ENCODE measurements around the gene ANKRD34A. TPM values are rescaled to one million over a fixed set of nuclear protein-coding genes. Genes with fewer than 3 reads are reported as not detected.

The ANKRD34A gene
- total and polyA plus RNA-seq, 2 of the 4 experiments (the other 2 are of a cell fraction), result 0.90 to 1.9 TPM

DNA sequence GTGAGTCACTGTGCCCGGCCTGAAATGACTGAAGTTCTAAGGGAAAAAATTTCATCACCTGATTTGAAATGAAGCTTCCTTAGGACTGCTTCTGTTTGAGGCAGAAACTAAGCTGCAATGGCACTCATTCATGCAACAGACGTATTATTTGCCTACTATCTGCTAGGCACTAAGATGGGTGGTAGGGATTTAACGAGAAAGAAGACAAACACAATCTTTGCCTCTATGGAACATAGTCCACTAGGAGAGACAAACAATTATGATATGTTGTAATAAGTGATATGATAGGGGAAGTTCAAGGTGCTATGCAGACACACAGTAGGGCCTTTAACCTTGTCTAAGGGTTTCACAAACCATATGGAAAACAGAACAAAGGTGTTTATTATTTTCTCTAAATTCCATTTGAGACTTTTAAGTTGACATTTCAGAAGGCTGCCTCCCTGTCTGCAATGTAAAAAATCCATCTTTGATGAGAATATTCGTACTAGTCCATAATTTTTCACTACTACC, 17.8 kb downstream of the ANKRD34A start:
- H2AFZ ChIP-seq (replicated peaks; ENCODE audit: low read length, poor library complexity), result no peak overlapping the region
- no peak overlapping the region for H2BK5ac ChIP-seq (ENCODE audit: low read depth, low read length, poor library complexity, severe bottlenecking)
- no peak overlapping the region for H2BK15ac ChIP-seq (ENCODE audit: low read depth, low read length)
- ATAC-seq (ENCODE audit: low read depth) (no peak), DNase-seq (no peak)
- intact Hi-C loops (cut with micrococcal nuclease) (no loop called here), dilution Hi-C loops (cut with HindIII; ENCODE audit: low sequenced_read_pairs, unreplicated experiment) (no loop called here), in situ Hi-C loops (cut with MboI; ENCODE audit: low sequenced_read_pairs) (no loop called here)
- H3K4me3 ChIP-seq (ENCODE audit: insufficient read depth, low read depth, low read length), result no peak overlapping the region
- no peak for TF ChIP-seq MAFK (IDR thresholded peaks at IDR 0.05; ENCODE audit: low read depth, low read length)
- TF ChIP-seq POLR2A (IDR thresholded peaks at IDR 0.05; ENCODE audit: low read depth, low read length), result no peak
- no peak for TF ChIP-seq USF2 (IDR thresholded peaks at IDR 0.05; ENCODE audit: low read depth, low read length)
- TF ChIP-seq CHD1 (IDR thresholded peaks at IDR 0.05; ENCODE audit: low read depth, low read length), result no peak
- TF ChIP-seq RCOR1 (IDR thresholded peaks at IDR 0.05; ENCODE audit: insufficient replicate concordance, low read length), result no peak
- TF ChIP-seq MXI1 (IDR thresholded peaks at IDR 0.05; ENCODE audit: borderline replicate concordance, low read depth, low read length), result no peak
- TF ChIP-seq RAD21 (IDR thresholded peaks at IDR 0.05; ENCODE audit: low read length), result no peak
- TF ChIP-seq NFE2L2 (IDR thresholded peaks at IDR 0.05; ENCODE audit: low read depth, low read length), result no peak
- TF ChIP-seq BHLHE40 (IDR thresholded peaks at IDR 0.05; ENCODE audit: low read depth, low read length), result no peak
- TF ChIP-seq SMC3 (IDR thresholded peaks at IDR 0.05; ENCODE audit: low read depth, low read length), result no peak
- TF ChIP-seq, protein P1, sequence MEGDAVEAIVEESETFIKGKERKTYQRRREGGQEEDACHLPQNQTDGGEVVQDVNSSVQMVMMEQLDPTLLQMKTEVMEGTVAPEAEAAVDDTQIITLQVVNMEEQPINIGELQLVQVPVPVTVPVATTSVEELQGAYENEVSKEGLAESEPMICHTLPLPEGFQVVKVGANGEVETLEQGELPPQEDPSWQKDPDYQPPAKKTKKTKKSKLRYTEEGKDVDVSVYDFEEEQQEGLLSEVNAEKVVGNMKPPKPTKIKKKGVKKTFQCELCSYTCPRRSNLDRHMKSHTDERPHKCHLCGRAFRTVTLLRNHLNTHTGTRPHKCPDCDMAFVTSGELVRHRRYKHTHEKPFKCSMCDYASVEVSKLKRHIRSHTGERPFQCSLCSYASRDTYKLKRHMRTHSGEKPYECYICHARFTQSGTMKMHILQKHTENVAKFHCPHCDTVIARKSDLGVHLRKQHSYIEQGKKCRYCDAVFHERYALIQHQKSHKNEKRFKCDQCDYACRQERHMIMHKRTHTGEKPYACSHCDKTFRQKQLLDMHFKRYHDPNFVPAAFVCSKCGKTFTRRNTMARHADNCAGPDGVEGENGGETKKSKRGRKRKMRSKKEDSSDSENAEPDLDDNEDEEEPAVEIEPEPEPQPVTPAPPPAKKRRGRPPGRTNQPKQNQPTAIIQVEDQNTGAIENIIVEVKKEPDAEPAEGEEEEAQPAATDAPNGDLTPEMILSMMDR (conservative IDR thresholded peaks at IDR 0.05; ENCODE audit: low read depth, low read length), result no peak
- TF ChIP-seq CEBPB (IDR thresholded peaks at IDR 0.05; ENCODE audit: low read depth, low read length), result no peak
- TF ChIP-seq MAZ (IDR thresholded peaks at IDR 0.05; ENCODE audit: borderline replicate concordance, low read depth, low read length), result no peak
- no peak for TF ChIP-seq RFX5 (IDR thresholded peaks at IDR 0.05; ENCODE audit: low read depth, low read length)
- TF ChIP-seq, protein P2, sequence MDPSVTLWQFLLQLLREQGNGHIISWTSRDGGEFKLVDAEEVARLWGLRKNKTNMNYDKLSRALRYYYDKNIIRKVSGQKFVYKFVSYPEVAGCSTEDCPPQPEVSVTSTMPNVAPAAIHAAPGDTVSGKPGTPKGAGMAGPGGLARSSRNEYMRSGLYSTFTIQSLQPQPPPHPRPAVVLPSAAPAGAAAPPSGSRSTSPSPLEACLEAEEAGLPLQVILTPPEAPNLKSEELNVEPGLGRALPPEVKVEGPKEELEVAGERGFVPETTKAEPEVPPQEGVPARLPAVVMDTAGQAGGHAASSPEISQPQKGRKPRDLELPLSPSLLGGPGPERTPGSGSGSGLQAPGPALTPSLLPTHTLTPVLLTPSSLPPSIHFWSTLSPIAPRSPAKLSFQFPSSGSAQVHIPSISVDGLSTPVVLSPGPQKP (IDR thresholded peaks at IDR 0.05; ENCODE audit: borderline replicate concordance, low read depth, low read length), result no peak
- no peak overlapping the region for H3K23ac ChIP-seq (ENCODE audit: low read depth, low read length)
- peaks cover 7% of the 10 kb centered on the region; the same call in 1 of the 2 replicates for H4K20me1 ChIP-seq (ENCODE audit: insufficient read depth, low read length)
- H3K9me1 ChIP-seq (ENCODE audit: insufficient read depth, low read length), result peaks cover 7% of the 10 kb centered on the region
- H3K27ac ChIP-seq (ENCODE audit: insufficient read depth, low read length), result no peak overlapping the region
- H3K14ac ChIP-seq (replicated peaks; ENCODE audit: low read depth, low read length), result no peak overlapping the region
- H4K91ac ChIP-seq (ENCODE audit: insufficient read depth, low read depth, low read length), result no peak overlapping the region
- H2AK5ac ChIP-seq (ENCODE audit: low read depth, low read length), result no peak overlapping the region
- peaks cover 17% of the 10 kb centered on the region for H3K36me3 ChIP-seq (ENCODE audit: control insufficient read depth, insufficient read depth, low read length)
- H2AK9ac ChIP-seq (replicated peaks; ENCODE audit: low read depth, low read length, poor library complexity), result no peak overlapping the region
- H3K27me3 ChIP-seq (ENCODE audit: control insufficient read depth, insufficient read depth, low read length), result no peaks in the 10 kb centered on the region
- H2BK20ac ChIP-seq (ENCODE audit: low read depth, low read length), result no peak overlapping the region
- ChIA-PET CTCF (no interaction called here), POLR2A (ENCODE audit: unreplicated experiment) (no interaction called here)
- H3K79me1 ChIP-seq (ENCODE audit: low read depth in 1 of 2, low read length in 2 of 2), result peaks cover 36 to 53% of the 10 kb centered on the region in 2 experiments
- H3K4me1 ChIP-seq (ENCODE audit: control insufficient read depth, insufficient read depth, low read length), result no peaks in the 10 kb centered on the region
- no peak overlapping the region for H3K56ac ChIP-seq (ENCODE audit: extremely low read depth, insufficient read depth, low read length)
- no peaks in the 10 kb centered on the region for H3K9me3 ChIP-seq (ENCODE audit: control insufficient read depth, insufficient read depth, low read length)
- no peak overlapping the region for H4K8ac ChIP-seq (ENCODE audit: low read depth in 2 of 2, low read length in 2 of 2)
- H3K4me2 ChIP-seq (ENCODE audit: low read depth, low read length), result no peak overlapping the region
- H4K5ac ChIP-seq (ENCODE audit: low read depth, low read length), result no peak overlapping the region
- H2BK120ac ChIP-seq (ENCODE audit: low read depth, low read length), result no peak overlapping the region
- WGBS, 2 experiments (ENCODE audit: extremely low coverage in 2 of 2, insufficient read length in 1 of 2), result no CpG with 5 or more reads among the region's 4 CpGs
- no peak overlapping the region for H3K9ac ChIP-seq (ENCODE audit: low read depth, low read length)
- H3K18ac ChIP-seq (ENCODE audit: low read depth, low read length), result no peak overlapping the region
- BruUV-seq (replicated peaks), result no TSS peak
- no peak overlapping the region for H3K4ac ChIP-seq (ENCODE audit: low read depth, low read length)

All from IMR-90 (cell line).